ENCODE results near the gene DENND1B. TPM values are rescaled to one million over a fixed set of nuclear protein-coding genes. Genes with fewer than 3 reads are reported as not detected.

DENND1B gene
- polyA plus RNA-seq, 1 of the 3 experiments (the other 2 are of a cell fraction) = 1.4 TPM

DNA sequence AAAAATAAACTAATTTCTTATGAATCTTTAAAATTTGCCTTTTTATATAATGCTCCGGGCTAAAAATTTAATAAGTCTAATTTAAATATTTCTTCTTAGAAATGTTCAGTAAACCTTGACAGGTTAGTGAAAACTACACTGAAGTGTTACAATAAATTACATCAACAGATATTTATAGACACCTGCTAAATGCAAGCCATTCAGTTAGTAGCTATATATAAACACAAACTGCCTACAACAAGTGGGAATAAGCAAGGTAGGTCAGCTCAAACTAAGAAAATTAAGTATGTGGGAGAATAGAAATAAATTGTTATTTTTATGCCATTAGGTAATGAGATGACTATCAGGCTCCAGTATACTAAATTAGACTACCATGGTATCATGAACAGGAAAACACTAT, 215.6 kb downstream of the DENND1B start (continued):
- no peak for TF ChIP-seq SMC3 (IDR thresholded peaks at IDR 0.05; ENCODE audit: low read depth, low read length)
- TF ChIP-seq FOSL2 (IDR thresholded peaks at IDR 0.05; ENCODE audit: borderline replicate concordance, low read depth) = no peak
- TF ChIP-seq NFIC (IDR thresholded peaks at IDR 0.05; ENCODE audit: borderline replicate concordance) = no peak
- no peak for TF ChIP-seq FOXJ3 (CRISPR knock-in tag; IDR thresholded peaks at IDR 0.05)

DNA sequence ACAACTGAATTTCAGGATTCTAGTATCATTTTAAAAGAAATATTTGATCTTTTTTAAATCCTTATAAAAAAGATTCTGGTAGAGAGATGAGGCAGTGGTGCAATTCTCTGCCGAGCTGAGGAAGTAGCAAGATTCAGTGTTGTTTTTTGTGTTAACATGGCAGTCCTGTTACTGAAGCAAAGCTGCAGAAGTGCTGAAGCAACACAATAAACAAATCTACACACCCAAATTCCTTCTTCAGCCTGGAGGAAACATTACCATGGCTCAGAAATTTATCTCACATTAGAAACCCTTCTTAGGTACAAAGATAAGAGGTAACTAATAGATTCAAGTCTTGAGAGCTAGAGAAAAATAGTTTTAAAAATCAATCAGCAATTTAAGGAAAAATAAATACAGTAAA, 216.0 kb downstream of the DENND1B start:
- 75% methylated on average over 1 of the region's 1 CpG for WGBS (ENCODE audit: low lambda C conversion rate)
- peaks cover 10% of the 10 kb centered on the region for H3F3A ChIP-seq (replicated peaks; ENCODE audit: insufficient read depth)
- no peak overlapping the region for H3K9ac ChIP-seq
- H3K27me3 ChIP-seq (ENCODE audit: insufficient read depth) = no peaks in the 10 kb centered on the region
- no peaks in the 10 kb centered on the region for H3K9me2 ChIP-seq
- no peak for DNase-seq
- no peak overlapping the region for H3K4me3 ChIP-seq (ENCODE audit: low read depth in 2 of 2, low read length in 1 of 2)
- H3K4me2 ChIP-seq = no peak overlapping the region
- TF ChIP-seq TCF12 (IDR thresholded peaks at IDR 0.05) = no peak
- TF ChIP-seq GATA2 (CRISPR knock-in tag; IDR thresholded peaks at IDR 0.05) = no peak
- TF ChIP-seq, protein P1, sequence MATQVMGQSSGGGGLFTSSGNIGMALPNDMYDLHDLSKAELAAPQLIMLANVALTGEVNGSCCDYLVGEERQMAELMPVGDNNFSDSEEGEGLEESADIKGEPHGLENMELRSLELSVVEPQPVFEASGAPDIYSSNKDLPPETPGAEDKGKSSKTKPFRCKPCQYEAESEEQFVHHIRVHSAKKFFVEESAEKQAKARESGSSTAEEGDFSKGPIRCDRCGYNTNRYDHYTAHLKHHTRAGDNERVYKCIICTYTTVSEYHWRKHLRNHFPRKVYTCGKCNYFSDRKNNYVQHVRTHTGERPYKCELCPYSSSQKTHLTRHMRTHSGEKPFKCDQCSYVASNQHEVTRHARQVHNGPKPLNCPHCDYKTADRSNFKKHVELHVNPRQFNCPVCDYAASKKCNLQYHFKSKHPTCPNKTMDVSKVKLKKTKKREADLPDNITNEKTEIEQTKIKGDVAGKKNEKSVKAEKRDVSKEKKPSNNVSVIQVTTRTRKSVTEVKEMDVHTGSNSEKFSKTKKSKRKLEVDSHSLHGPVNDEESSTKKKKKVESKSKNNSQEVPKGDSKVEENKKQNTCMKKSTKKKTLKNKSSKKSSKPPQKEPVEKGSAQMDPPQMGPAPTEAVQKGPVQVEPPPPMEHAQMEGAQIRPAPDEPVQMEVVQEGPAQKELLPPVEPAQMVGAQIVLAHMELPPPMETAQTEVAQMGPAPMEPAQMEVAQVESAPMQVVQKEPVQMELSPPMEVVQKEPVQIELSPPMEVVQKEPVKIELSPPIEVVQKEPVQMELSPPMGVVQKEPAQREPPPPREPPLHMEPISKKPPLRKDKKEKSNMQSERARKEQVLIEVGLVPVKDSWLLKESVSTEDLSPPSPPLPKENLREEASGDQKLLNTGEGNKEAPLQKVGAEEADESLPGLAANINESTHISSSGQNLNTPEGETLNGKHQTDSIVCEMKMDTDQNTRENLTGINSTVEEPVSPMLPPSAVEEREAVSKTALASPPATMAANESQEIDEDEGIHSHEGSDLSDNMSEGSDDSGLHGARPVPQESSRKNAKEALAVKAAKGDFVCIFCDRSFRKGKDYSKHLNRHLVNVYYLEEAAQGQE (IDR thresholded peaks at IDR 0.05; ENCODE audit: low read depth, low read length) = no peak
- TF ChIP-seq, protein P2, sequence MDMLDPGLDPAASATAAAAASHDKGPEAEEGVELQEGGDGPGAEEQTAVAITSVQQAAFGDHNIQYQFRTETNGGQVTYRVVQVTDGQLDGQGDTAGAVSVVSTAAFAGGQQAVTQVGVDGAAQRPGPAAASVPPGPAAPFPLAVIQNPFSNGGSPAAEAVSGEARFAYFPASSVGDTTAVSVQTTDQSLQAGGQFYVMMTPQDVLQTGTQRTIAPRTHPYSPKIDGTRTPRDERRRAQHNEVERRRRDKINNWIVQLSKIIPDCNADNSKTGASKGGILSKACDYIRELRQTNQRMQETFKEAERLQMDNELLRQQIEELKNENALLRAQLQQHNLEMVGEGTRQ (IDR thresholded peaks at IDR 0.05; ENCODE audit: borderline replicate concordance, low read depth, low read length) = no peak
- no peak for TF ChIP-seq CHD2 (IDR thresholded peaks at IDR 0.05; ENCODE audit: low read length, partially characterized antibody)
- TF ChIP-seq NFIC (IDR thresholded peaks at IDR 0.05; ENCODE audit: borderline replicate concordance) = no peak
- no peak for TF ChIP-seq SMC3 (IDR thresholded peaks at IDR 0.05; ENCODE audit: low read depth, low read length)
- peaks cover 0 to 3% of the 10 kb centered on the region in 2 experiments for H3K36me3 ChIP-seq (replicated peaks in 1 of 2; ENCODE audit: control insufficient read depth in 1 of 2, insufficient read depth in 2 of 2, low read length in 1 of 2)
- no peaks in the 10 kb centered on the region for H4K20me1 ChIP-seq (ENCODE audit: insufficient read depth)
- H3K79me2 ChIP-seq (ENCODE audit: insufficient read depth) = no peaks in the 10 kb centered on the region
- POLR2A ChIA-PET = no interaction called here
- H2AFZ ChIP-seq (ENCODE audit: low read depth) = no peak overlapping the region
- CTCF ChIA-PET = no interaction called here
- H3K4me1 ChIP-seq (ENCODE audit: control insufficient read depth in 1 of 2, insufficient read depth in 2 of 2, low read depth in 1 of 2, low read length in 1 of 2) = no peaks in the 10 kb centered on the region
- no peak overlapping the region for H3K27ac ChIP-seq (ENCODE audit: low read depth in 2 of 2, low read length in 1 of 2)
- H3K9me3 ChIP-seq = no peaks in the 10 kb centered on the region

DNA sequence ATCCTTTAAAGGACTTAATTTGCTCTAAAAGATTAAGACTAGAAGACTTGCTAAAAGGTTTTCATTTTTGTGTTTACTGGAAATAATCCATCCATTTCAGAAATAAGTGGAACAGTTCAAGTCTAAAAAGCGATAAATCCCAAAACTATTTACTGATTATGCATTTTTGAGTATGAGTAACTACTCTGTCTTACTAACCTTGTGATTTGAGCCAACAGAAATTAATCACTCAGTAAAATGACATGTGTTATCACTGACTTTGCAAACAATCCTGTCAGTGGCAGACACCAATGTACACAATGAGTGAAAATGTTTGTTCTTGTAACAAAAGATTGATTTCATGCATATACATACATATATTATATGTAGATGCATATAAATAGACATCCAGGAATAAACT, 218.0 kb downstream of the DENND1B start:
- Histone ChIP-seq H2AFZ (ENCODE audit: low read depth) (no peak overlapping the region), H3K36me3 (replicated peaks in 1 of 2; ENCODE audit: control insufficient read depth in 1 of 2, insufficient read depth in 2 of 2, low read length in 1 of 2) (peaks cover 0 to 3% of the 10 kb centered on the region in 2 experiments), H3K79me2 (ENCODE audit: insufficient read depth) (no peaks in the 10 kb centered on the region), H4K20me1 (ENCODE audit: insufficient read depth) (no peaks in the 10 kb centered on the region), H3K4me1 (ENCODE audit: control insufficient read depth in 1 of 2, insufficient read depth in 2 of 2, low read depth in 1 of 2, low read length in 1 of 2) (no peaks in the 10 kb centered on the region), H3K4me2 (peak overlapping the region; percentile 29), H3K27ac (ENCODE audit: low read depth in 2 of 2, low read length in 1 of 2) (no peak overlapping the region), H3K9me3 (no peaks in the 10 kb centered on the region), H3F3A (replicated peaks; ENCODE audit: insufficient read depth) (peaks cover 10% of the 10 kb centered on the region), H3K27me3 (ENCODE audit: insufficient read depth) (no peaks in the 10 kb centered on the region), H3K9ac (no peak overlapping the region), H3K9me2 (no peaks in the 10 kb centered on the region), H3K4me3 (ENCODE audit: low read depth in 2 of 2, low read length in 1 of 2) (no peak overlapping the region)
- CTCF ChIA-PET = interaction anchor here (0.8 to 1.1 kb wide), 2 partner anchors 18 to 21 kb away, joined by 3 read pairs; no protein-coding TSS in a partner anchor
- TF ChIP-seq POLR2AphosphoS5 (IDR thresholded peaks at IDR 0.05; ENCODE audit: low read depth, low read length) (no peak), RFX5 (IDR thresholded peaks at IDR 0.05; ENCODE audit: low read length) (no peak), NRF1 (IDR thresholded peaks at IDR 0.05; ENCODE audit: low read depth, low read length) (no peak), TCF12 (IDR thresholded peaks at IDR 0.05) (no peak), EZH2phosphoT487 (IDR thresholded peaks at IDR 0.05; ENCODE audit: borderline replicate concordance, low read depth) (no peak), JUND (IDR thresholded peaks at IDR 0.05) (no peak; the same call in 1 of the 2 replicates), FOSL2 (IDR thresholded peaks at IDR 0.05; ENCODE audit: borderline replicate concordance, low read depth) (peak; percentile 30; the same call in 1 of the 2 replicates), NFIC (IDR thresholded peaks at IDR 0.05; ENCODE audit: borderline replicate concordance) (peak; percentile 39; the same call in 1 of the 2 replicates)
- TF ChIP-seq, protein P3, sequence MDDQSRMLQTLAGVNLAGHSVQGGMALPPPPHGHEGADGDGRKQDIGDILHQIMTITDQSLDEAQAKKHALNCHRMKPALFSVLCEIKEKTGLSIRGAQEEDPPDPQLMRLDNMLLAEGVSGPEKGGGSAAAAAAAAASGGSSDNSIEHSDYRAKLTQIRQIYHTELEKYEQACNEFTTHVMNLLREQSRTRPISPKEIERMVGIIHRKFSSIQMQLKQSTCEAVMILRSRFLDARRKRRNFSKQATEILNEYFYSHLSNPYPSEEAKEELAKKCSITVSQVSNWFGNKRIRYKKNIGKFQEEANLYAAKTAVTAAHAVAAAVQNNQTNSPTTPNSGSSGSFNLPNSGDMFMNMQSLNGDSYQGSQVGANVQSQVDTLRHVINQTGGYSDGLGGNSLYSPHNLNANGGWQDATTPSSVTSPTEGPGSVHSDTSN (IDR thresholded peaks at IDR 0.05) = peak; percentile 80
- 76% methylated on average over 1 of the region's 1 CpG for WGBS (ENCODE audit: low lambda C conversion rate)
- POLR2A ChIA-PET = no interaction called here
- no peak for DNase-seq
